Glomerular visceral epithelial cell (primary cell): ENCODE measurements around the gene CD3E.

Experiments used
- DNase-seq: peaks from one replicate; pipeline ENCODE4 v3.0.0-alpha.2; 2016; ENCODE audit errors: extremely low spot score

CD3E gene

DNA sequence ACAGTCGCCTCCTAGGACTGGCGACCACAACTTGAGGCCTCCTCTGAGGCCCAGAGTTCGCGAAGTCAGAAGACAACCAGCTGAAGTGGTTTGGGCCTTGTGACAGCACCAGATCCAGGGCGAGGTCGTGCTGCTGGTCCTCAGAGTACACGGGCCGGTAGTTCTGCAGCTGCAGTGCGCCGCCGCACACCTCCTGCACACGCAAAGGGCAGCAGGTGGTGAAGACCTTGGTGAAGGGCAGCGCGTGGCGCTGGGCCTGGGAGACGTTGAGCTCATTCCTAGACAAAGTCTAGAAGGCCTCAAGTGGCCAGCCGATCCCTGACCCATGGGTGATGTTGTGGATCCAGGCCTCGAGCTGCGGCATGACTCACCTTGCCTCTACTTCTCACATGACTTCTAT lies 18.2 kb downstream of the CD3E start:
- no peak for DNase-seq

DNA sequence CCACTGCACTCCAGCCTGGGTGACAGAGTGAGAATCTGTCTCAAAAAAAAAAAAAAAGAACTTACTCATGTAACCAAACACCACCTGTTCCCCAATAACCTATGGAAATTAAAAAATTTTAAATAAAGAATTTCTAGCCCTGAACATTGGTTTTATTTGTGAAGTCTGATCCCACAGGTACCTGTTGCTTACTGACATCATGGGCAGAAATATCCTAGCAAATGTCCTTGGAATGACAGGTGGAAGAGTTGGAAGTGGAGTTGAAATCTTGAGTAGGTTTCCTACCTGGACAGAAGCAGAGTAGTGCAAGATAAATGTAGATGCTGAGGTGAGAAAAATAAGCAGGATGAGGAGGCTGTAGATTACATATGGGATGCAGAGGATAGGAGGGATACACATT lies 20.8 kb downstream of the CD3E start:
- no peak for DNase-seq

DNA sequence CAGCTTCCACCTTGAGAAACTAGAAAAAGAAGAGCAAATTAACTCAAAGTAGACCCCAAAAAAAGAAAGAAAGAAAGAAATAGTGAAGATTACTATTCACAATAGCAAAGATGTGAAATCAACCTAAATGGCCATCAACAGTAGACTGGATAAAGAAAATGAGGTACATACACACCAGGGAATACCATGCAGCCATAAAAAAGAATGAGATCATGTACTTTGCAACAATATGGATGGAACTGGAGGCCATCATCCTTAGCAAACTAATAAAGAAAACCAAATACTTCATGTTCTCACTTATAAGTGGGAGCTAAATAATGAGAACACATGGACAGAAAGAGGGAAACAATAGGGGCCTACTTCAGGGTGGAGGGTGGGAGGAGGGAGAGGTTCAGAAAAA lies 24.2 kb downstream of the CD3E start:
- DNase-seq, result no peak

DNA sequence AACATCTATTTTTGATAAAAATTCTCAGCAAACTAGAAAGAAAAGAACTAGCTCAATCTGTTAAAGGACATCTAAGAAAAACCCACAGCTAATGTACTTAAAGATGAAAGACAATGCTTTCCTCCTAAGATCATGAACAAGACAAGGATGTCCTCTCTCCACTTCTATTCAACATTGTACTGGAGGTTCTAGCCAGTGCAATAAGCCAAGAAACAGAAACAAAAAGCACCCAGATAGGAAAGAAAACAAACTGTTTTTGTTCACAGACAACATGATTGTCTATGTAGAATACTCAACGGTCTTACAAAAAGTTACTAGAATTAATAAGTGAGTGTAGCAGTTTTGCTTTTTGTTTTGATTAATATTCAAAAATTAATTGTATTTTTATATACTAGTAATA lies 30.2 kb downstream of the CD3E start:
- no peak for DNase-seq

DNA sequence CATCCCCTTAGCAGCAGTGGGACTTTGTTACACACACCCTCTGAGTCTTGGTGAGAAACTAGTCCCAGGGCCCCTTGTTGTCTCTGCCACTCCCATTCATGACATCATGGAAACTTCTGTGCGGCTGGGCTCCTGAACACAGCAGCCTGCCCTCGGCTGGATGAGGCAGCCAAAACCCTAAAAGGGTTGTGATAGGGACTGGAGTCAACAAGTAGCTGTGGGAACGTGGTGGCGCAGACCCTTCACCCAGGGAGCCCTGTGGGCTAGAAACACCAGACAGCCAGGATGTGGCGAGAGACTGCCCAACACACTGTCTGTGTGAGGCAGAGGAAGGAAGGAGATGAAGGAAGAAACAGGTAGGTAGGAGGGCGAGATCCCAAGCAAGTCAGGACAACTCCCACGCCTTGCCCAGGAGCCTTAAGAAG lies 34.1 kb downstream of the CD3E start:
- DNase-seq, result no peak

DNA sequence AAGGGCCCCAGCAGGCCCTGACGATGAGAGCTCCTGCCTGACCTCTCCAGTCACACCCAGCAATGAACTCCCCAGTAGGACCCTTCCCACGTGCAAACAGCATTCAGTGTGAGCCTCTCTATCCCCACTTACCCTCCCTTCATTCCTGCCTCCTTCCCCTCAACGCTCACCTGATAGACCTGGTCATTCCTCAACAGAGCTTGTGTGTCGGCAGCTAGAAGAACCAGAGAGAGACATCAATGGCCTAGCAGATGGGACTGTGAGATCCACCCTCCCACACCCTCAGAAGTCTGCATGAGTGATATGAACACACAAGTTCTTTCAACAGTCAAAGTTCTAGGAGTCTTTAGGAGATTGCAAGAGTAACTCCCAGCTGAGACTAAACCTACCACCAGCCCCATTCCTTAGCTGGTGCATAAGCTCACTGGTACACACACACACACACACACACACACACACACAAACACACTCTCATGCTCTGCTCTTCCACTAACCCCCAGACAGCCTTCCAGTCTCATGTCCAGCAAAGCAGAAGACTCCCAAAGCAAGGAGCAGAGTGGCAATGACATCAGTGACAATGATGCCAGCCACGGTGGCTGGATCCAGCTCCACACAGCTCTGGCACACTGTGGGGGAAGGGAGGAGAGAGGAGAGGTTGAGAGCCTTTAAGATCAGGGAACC lies 34.9 kb downstream of the CD3E start:
- DNase-seq, result no peak

DNA sequence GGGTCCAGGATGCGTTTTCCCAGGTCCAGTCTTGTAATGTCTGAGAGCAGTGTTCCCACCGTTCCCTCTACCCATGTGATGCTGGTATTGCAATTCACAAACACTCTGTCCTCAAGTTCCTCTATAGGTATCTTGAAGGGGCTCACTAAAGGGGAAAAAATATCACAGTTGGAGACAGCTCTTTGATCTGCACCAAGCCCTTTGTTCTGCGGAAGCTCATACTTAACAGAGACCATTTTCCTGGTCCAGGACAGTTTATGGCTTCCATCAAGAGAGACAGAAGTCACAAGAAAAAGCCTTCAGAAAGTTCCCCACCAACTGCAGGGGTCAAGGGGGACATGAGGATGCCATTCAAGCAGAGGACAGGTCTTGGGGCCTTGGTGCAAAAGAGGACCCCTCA lies 35.9 kb downstream of the CD3E start:
- DNase-seq, result no peak

DNA sequence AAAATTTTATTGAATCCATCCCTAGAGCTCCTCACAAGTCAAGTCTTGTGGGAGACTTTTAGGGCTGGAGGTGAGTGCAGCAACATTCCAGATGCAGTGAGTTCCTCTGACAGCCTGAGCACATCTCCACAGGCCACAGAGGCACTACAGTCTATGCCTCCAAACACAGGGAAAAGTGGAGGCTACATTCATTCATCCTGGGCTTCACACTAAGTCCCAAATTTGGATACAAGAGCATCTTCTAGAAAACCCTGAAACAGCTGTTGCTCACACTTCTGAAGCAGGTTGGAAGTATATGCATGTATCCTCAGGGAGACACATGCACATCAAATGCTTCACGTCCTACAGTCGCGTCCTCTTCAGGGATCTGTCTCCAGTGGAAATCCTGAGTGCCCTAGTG lies 36.7 kb downstream of the CD3E start:
- DNase-seq, result no peak

DNA sequence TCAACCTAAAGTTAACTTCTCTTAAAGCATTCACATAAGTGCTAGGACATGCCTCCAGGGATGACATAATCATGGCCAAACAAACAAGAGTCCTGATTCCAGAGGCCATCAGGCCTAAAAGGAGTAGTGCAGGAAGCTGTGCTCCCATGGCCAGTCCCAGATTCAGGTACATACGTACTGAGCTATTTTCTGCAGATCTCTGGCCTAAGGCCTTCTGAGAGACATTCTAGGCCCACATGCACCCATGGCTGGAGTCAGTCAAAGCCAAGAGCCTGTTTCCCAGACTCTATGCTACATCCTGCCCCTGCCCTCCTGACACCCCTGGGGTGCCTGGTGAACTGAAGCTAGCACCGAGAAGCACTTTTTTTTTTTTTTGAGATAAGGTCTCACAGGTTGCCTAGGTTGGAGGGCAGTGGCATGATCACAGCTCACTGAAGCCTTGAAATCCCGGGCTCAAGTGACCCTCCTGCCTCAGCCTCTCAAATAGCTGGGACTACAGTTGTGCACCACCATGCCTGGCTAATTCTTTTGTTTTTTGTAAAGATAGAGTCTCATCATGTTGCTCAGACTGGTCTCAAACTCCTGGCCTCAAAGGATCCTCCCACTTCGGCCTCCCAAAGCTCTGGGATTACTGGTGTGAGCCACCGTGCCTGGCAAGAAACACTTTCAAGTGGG lies 37.4 kb downstream of the CD3E start:
- no peak for DNase-seq

DNA sequence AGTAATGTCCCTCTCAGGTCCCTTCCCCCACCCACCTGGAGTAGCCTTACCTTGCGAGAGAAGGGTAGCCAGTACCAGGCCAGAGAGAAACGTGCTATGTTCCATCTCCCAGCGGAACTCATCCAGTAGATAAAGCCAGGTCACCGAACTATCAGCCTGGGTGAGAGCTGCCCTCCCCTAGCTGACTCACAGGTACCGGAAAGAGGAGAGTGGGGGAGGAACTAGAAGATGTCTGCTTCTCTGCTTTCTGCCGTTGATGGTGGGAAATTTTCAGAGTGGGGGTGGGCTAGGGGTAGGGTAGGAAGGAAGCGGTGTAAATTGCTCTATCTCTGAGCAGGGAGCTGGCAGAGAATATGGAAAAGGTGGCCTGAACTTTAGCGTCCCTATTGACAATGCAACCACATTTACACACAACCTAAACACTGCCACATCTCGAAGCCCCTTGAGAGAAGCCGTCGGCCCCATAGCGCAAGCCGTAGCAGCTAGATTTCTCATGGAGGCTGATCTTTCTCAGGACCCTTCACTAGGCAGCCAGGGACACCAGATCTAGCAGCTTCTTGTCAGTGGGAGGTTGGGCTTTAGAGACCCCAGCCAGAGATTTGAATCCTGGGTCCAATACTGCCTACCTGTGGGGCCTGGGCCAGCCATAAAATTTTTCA lies 38.1 kb downstream of the CD3E start, which contains the start of gene CD3D:
TSS of gene CD3D (minus strand) at position 203 of the 659 bp plus-strand sequence. CDS start at position 105, 98 bp downstream.
- no peak for DNase-seq

DNA sequence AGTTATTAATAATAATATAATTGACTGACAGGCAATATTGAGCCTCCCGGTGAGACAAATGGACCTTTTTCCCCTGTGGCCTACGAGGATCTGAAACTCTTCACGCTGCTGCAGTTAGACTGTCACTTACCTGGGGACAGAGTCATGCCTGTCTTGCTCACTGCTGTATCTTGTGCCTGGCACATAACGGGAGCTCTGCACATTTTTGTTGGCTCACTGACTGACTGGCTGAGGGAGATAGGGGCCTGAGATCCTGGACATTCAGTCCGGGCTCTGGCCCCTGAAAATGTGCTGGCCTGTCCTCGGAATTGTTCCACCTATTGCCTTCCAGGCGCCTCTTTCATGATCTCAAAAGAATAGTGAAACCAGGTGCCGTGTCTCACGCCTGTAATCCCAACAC lies 38.7 kb downstream of the CD3E start:
- DNase-seq, result no peak

DNA sequence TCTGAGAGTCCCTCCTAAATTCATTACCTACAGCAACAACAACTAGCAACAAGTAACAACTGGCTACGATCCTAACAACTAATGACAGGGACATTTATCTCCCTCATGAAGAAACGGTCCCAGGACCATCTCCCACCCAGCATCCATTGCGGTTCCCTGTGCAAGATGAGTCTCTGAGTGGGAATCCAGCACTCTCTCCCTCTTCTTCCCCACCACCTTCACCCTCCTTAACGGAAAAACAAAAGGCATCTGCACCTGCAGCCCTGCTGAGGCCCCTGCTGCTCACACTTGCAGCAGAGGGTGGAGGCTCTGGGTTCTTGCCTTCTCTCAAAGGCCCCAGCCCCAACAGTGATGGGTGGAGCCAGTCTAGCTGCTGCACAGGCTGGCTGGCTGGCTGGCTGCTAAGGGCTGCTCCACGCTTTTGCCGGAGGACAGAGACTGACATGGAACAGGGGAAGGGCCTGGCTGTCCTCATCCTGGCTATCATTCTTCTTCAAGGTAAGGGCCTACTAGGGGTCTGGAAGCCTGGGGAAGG lies 39.5 kb downstream of the CD3E start, which contains the start of gene CD3G:
TSS of gene CD3G (plus strand) at position 364 of the 535 bp plus-strand sequence. CDS start at position 444, 80 bp downstream.
- no peak for DNase-seq

DNA sequence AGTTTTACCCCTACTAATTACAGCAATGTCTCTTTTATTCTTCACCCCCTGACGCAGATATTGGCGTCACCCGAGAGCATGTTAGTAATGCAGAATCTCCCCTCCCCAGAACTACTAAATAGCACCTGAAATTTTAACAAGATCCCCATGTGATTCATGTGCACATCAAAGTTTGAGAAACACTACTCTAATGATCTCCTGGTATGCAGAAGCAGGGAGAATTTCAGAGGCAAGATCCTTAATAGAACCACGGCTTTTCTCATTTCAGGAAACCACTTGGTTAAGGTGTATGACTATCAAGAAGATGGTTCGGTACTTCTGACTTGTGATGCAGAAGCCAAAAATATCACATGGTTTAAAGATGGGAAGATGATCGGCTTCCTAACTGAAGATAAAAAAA lies 44.9 kb downstream of the CD3E start:
- DNase-seq, result no peak

DNA sequence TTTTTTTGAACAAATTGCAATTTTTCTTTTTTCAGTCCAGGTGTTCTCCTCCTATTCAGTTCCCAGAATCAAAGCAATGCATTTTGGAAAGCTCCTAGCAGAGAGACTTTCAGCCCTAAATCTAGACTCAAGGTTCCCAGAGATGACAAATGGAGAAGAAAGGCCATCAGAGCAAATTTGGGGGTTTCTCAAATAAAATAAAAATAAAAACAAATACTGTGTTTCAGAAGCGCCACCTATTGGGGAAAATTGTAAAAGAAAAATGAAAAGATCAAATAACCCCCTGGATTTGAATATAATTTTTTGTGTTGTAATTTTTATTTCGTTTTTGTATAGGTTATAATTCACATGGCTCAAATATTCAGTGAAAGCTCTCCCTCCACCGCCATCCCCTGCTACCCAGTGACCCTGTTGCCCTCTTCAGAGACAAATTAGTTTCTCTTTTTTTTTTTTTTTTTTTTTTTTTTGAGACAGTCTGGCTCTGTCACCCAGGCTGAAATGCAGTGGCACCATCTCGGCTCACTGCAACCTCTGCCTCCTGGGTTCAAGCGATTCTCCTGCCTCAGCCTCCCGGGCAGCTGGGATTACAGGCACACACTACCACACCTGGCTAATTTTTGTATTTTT lies 48.7 kb downstream of the CD3E start:
- peak; percentile 6 for DNase-seq

DNA sequence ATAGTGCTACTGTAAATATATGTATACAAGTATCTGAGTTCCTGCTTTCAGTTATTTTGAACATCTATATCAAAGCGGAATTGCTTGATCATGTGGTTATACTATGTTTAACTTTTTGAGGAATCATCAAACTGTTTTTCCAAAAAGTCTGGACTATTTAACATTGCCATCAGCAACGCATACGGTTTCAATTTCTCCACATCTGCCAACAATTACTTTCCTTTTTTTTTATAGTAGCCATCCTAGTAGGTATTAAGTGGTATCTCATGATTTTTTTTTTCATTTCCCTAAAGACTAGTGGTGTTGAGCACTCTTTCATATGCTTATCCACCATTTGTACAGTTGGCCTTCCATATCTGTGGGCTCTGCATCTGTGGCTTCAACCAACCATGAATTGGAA lies 53.5 kb downstream of the CD3E start:
- DNase-seq, result no peak

DNA sequence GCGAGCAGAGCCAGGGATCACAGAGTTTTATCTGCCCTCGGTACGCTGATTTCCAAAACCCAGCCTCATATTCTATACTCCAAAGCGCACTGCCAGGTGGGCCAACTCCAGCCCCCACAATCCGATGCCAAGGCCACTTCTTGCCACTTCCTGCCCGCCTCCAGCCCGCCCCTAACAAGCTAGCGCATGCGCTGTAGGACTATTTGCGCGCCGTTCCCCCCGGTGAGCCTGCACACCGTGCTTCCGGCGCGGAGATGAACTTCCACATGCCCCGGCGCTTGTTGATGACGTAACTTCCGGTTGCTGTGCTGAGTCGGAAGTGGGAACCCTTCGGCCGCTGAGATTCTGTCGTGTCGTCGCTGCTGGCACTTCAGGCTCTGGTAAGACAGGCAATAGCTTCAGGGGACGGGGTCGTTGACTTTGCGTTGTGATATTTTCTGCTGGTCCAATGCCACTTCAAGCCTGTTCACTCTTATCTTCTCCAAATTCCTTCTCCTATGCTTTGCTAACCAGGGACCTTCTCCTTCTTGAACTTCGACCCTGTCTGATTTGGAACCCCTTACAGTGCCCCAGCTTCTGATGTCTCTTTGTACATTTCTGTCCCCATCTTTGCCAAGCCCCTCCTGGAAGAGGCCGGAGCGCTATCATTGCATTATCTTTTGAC lies 54.9 kb downstream of the CD3E start, which contains the start of gene UBE4A:
TSS of gene UBE4A (plus strand) at position 306 of the 664 bp plus-strand sequence. CDS start 5,481 bp downstream, outside the sequence.
- DNase-seq, result peak; percentile 89

DNA sequence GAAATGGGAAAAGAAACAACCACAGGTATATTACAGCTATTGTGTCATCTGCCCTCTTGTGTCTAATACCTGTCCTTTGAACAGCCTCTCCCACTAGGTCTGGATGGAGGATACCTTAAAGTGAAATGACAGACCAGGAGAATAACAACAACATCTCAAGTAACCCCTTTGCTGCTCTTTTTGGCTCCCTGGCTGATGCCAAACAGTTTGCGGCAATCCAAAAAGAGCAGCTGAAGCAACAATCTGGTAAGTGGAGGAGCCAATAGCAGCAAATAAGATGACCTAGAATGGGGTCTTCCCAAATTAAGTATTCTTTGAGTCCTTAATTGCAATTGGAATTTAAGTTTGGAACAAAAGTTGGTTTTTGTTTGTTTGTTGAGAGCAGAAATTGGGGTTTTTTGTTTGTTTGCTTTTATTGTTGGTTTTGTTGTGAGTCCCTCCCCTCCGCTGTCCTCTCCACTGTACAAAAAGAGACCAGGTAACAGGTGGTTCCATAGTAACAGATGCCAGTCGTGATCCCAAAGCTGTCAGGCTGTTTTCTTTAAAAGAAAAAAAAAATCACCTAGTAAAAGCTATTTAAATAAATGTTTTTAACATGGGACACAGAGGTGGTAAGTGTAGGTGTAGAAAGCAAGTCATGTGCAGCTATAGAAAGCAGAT lies 60.6 kb downstream of the CD3E start:
- DNase-seq, result no peak
